A549 (cell line): ENCODE measurements around the gene SMIM38. TPM values are rescaled to one million over a fixed set of nuclear protein-coding genes. Genes with fewer than 3 reads are reported as not detected.

Experiments
- ATAC-seq, 2 experiments: fragments of 200-7000 bp in 1 of 2; fragments of >200 bp in 1 of 2; cut with Nextera tagmentation in 1 of 2; cut with Tn5 transposase in 1 of 2; 3 replicates each; pipeline versions ENCODE4 v1.8.0 to v1.9.1; 2018 to 2020; ENCODE audit warnings: mild to moderate bottlenecking in 1 of 2, moderate library complexity in 1 of 2
- CTCF ChIA-PET: fragments of 300-600 bp; sonication (Branson Sonifier 250); formaldehyde crosslinking; extraction: SDS; loops from one replicate; lab custom pipeline; 2021; ENCODE audit warnings: antibody characterized with exemption, inconsistent platforms; lab: Yijun Ruan, JAX
- POLR2A ChIA-PET: fragments of 350-600 bp; formaldehyde crosslinking; extraction: SDS; loops from one replicate; lab custom pipeline; 2021; ENCODE audit warnings: antibody characterized with exemption, inconsistent platforms; lab: Yijun Ruan, JAX
- DNase-seq, 2 experiments: peaks; one replicate each; pipeline versions ENCODE4 v3.0.0 to v3.0.0-alpha.2; 2011 to 2016; ENCODE audit warnings: low read depth in 1 of 2, low spot score in 1 of 2
- FAIRE-seq: peaks from 2 replicates; lab custom pipeline; 2011; peaks lifted over from hg19 to GRCh38; lab: Jason Lieb, UNC
- H3K27ac ChIP-seq, 2 experiments: fragments of >200 bp; sonication (Bioruptor Twin); formaldehyde crosslinking; 3 replicates each; pipeline ENCODE4 v1.5.1; 2016 to 2017
- H3K4me1 ChIP-seq: fragments of >200 bp; sonication (Bioruptor Twin); formaldehyde crosslinking; 3 replicates; pipeline ENCODE4 v1.6.1; 2016
- H3K4me2 ChIP-seq: fragments of >200 bp; sonication (Bioruptor Twin); formaldehyde crosslinking; 3 replicates; pipeline ENCODE4 v1.6.1; 2016
- H3K4me3 ChIP-seq: fragments of >200 bp; sonication (Bioruptor Twin); formaldehyde crosslinking; 3 replicates; pipeline ENCODE4 v1.5.1; 2016
- H3K9me3 ChIP-seq: fragments of >200 bp; sonication (Bioruptor Twin); formaldehyde crosslinking; 3 replicates; pipeline ENCODE4 v1.6.1; 2016
- CBX8 ChIP-seq: fragments of 200-600 bp; sonication (generic); IDR thresholded peaks from 2 replicates; pipeline ENCODE4 v1.6.1; 2016
- CTCF ChIP-seq: fragments of >200 bp; sonication (Bioruptor Twin); formaldehyde crosslinking; IDR thresholded peaks from 3 replicates; pipeline ENCODE4 v1.5.1; 2016
- ESRRA ChIP-seq: fragments of 150-350 bp; IDR thresholded peaks from 2 replicates; pipeline ENCODE4 v1.6.1; 2014; ENCODE audit warnings: mild to moderate bottlenecking, low read length, borderline replicate concordance
- HMGXB4 ChIP-seq: fragments of 250-450 bp; sonication (Bioruptor Pico); IDR thresholded peaks from 2 replicates; pipeline ENCODE4 v1.5.0; 2021; ENCODE audit warnings: mild to moderate bottlenecking, moderate library complexity, borderline replicate concordance
- HOXA7 ChIP-seq: fragments of 250-450 bp; sonication (Bioruptor Pico); IDR thresholded peaks from 2 replicates; pipeline ENCODE4 v1.5.0; 2020; ENCODE audit warnings: mild to moderate bottlenecking, moderate library complexity
- HOXB13 ChIP-seq: fragments of 250-450 bp; sonication (Bioruptor Pico); IDR thresholded peaks from 2 replicates; pipeline ENCODE4 v1.5.0; 2020; ENCODE audit warnings: low read depth, mild to moderate bottlenecking, moderate library complexity
- HOXB5 ChIP-seq: fragments of 250-450 bp; sonication (Bioruptor Pico); IDR thresholded peaks from 2 replicates; pipeline ENCODE4 v1.5.0; 2020; ENCODE audit warnings: mild to moderate bottlenecking, moderate library complexity
- KDM1A ChIP-seq: fragments of 200-600 bp; sonication (generic); IDR thresholded peaks from 2 replicates; pipeline ENCODE4 v1.6.1; 2016; ENCODE audit warnings: low read depth, mild to moderate bottlenecking
- MAFK ChIP-seq: fragments of 450-650 bp; IDR thresholded peaks from 2 replicates; pipeline ENCODE4 v1.6.1; 2014; ENCODE audit not compliant: partially characterized antibody
- MAZ ChIP-seq: fragments of 150-350 bp; IDR thresholded peaks from 2 replicates; pipeline ENCODE4 v1.6.1; 2014; ENCODE audit warnings: antibody characterized with exemption, low read depth, low read length, borderline replicate concordance
- NFE2L2 ChIP-seq: fragments of 150-350 bp; conservative IDR thresholded peaks from 2 replicates; pipeline ENCODE4 v1.6.1; 2014; ENCODE audit warnings: low read length
- NPAS2 ChIP-seq: fragments of 250-450 bp; sonication (Bioruptor Pico); IDR thresholded peaks from 2 replicates; pipeline ENCODE4 v1.8.0; 2022; ENCODE audit warnings: mild to moderate bottlenecking, moderate library complexity, borderline replicate concordance
- RARB ChIP-seq: fragments of 250-450 bp; sonication (Bioruptor Pico); IDR thresholded peaks from 2 replicates; pipeline ENCODE4 v1.8.0; 2021; ENCODE audit warnings: mild to moderate bottlenecking, moderate library complexity
- RNF2 ChIP-seq: fragments of 200-600 bp; sonication (generic); IDR thresholded peaks from 2 replicates; pipeline ENCODE4 v1.6.1; 2016; ENCODE audit warnings: low read depth, mild to moderate bottlenecking, antibody characterized with exemption, moderate library complexity, borderline replicate concordance
- SMC3 ChIP-seq: fragments of >200 bp; sonication (Bioruptor Twin); formaldehyde crosslinking; IDR thresholded peaks from 3 replicates; pipeline ENCODE4 v1.6.1; 2018; ENCODE audit warnings: inconsistent platforms
- SREBF2 ChIP-seq: fragments of 450-650 bp; IDR thresholded peaks from 2 replicates; pipeline ENCODE4 v1.6.1; 2014; ENCODE audit warnings: mild to moderate bottlenecking, moderate library complexity
- ZC3H11A ChIP-seq: fragments of 450-650 bp; IDR thresholded peaks from 2 replicates; pipeline ENCODE4 v1.6.1; 2014; ENCODE audit warnings: antibody characterized with exemption, mild to moderate bottlenecking
- ZSCAN20 ChIP-seq: fragments of 250-450 bp; sonication (Bioruptor Pico); IDR thresholded peaks from 2 replicates; pipeline ENCODE4 v1.8.0; 2022; ENCODE audit warnings: mild to moderate bottlenecking, moderate library complexity
- WGBS: methylation state at CpG from one replicate; pipeline ENCODE4 v1.1.6; 2017; ENCODE audit errors: missing lambda C conversion rate; 5-methylcytosine and 5-hydroxymethylcytosine counted together
- polyA plus RNA-seq, 4 experiments: library from polyadenylated mRNA; depleted of rRNA in 3 of 4; stranded (reverse); fragments of >200 nt; fragmentation: RNase III in 1 of 4; extraction: RNeasy Plus Mini Kit Qiagen cat#74134 plus additional on column Dnase treatment in 1 of 4; gene quantifications; 2 replicates in 3 of 4; 3 replicates in 1 of 4; pipeline ENCODE4 v1.2.3, GENCODE V29; 2011 to 2017

The SMIM38 gene
- polyA plus RNA-seq, 2 of the 4 experiments (the other 2 are of a cell fraction), result 0.05 to 0.08 TPM

- no peak for TF ChIP-seq SMC3
- no peak for TF ChIP-seq RNF2
- TF ChIP-seq SREBF2, result no peak
- no peak for TF ChIP-seq HMGXB4
- no peak for TF ChIP-seq KDM1A
- no peak for TF ChIP-seq ZSCAN20 (CRISPR knock-in tag)
- TF ChIP-seq ZC3H11A, result no peak
- no peak for TF ChIP-seq HOXB13 (CRISPR knock-in tag)
- TF ChIP-seq HOXB5 (CRISPR knock-in tag), result no peak
- no peak for TF ChIP-seq MAZ
- TF ChIP-seq CTCF, result no peak
- no peak for TF ChIP-seq RARB (CRISPR knock-in tag)
- H3K9me3 ChIP-seq, result 0 out of 3 replicates have a peak, but pooled peaks cover 10% of the 10 kb centered on the region
- whole genome bisulfite sequencing, result 91% methylated on average over 16 of the region's 26 CpGs
- H3K4me1 ChIP-seq, result peaks cover 39% of the 10 kb centered on the region
- no peak for DNase-seq
- H3K27ac ChIP-seq, result peak overlapping the region; percentile 80 to 98; a peak in 4 of 6 replicates
- ChIA-PET CTCF (interaction anchor here (1.4 to 2.8 kb wide), 2 partner anchors 25 to 516 kb away, joined by 4 to 12 read pairs; no protein-coding TSS in a partner anchor), POLR2A (interaction anchor here (0.7 kb wide), 1 partner anchor 170 kb away, joined by 4 read pairs; no protein-coding TSS in a partner anchor)
- no peak overlapping the region for H3K4me2 ChIP-seq
- H3K4me3 ChIP-seq, result no peak overlapping the region
- FAIRE-seq, result no peak
- ATAC-seq, result no peak
These were observed 28.5 kb upstream of the SMIM38 start for GRCh38 chr11:69127081-69127850.

GRCh38 chr11:69127884-69128283 lies 27.9 kb upstream of the SMIM38 start:
- DNase-seq (no peak), FAIRE-seq (no peak), ATAC-seq (no peak)
- POLR2A ChIA-PET, result no interaction called here
- no peak overlapping the region for H3K4me3 ChIP-seq
- H3K4me2 ChIP-seq, result no peak overlapping the region
- WGBS, result 88% methylated on average over 1 of the region's 1 CpG
- peak; percentile 42; the same call in 1 of the 2 replicates for TF ChIP-seq KDM1A
- TF ChIP-seq CBX8, result no peak
- TF ChIP-seq HOXA7 (CRISPR knock-in tag), result no peak
- no peak for TF ChIP-seq NPAS2 (CRISPR knock-in tag)
- no peak for TF ChIP-seq ESRRA
- TF ChIP-seq MAFK, result no peak
- peaks cover 35% of the 10 kb centered on the region for H3K4me1 ChIP-seq
- peaks cover 16% of the 10 kb centered on the region for H3K9me3 ChIP-seq
- CTCF ChIA-PET, result interaction anchor here (2.8 kb wide), 1 partner anchor 516 kb away, joined by 12 read pairs; no protein-coding TSS in a partner anchor
- H3K27ac ChIP-seq, result no peak overlapping the region; a peak in 1 of 6 replicates

GRCh38 chr11:69129053-69129452 lies 26.7 kb upstream of the SMIM38 start:
- FAIRE-seq (no peak), DNase-seq (no peak), ATAC-seq (no peak)
- Histone ChIP-seq H3K4me1 (peaks cover 26% of the 10 kb centered on the region), H3K9me3 (peaks cover 28% of the 10 kb centered on the region), H3K4me3 (no peak overlapping the region), H3K27ac (no peak overlapping the region), H3K4me2 (no peak overlapping the region)
- WGBS, result 83% methylated on average over 2 of the region's 2 CpGs
- ChIA-PET POLR2A (no interaction called here), CTCF (interaction anchor here (1.5 to 4.2 kb wide), 4 partner anchors 11 to 514 kb away, joined by 4 to 55 read pairs (median 18); partner anchors contain the start of gene MYEOV)
- peak; percentile 62; the same call in 1 of the 2 replicates for TF ChIP-seq KDM1A
- TF ChIP-seq NFE2L2, result no peak
